IPS-NIHi7 (cell line): Measurements from ENCODE around the gene NBEAL1.
"Not testable (repeated sequence)": the region's sequence is repeated elsewhere in the genome, so short reads cannot be mapped to it uniquely, and the experiment has no call there.

ENCODE experiments used
- DNase-seq: peaks from one replicate; pipeline ENCODE4 v3.0.0; 2012; ENCODE audit warnings: mixed read lengths; ENCODE audit errors: extremely low spot score

The NBEAL1 gene

DNA sequence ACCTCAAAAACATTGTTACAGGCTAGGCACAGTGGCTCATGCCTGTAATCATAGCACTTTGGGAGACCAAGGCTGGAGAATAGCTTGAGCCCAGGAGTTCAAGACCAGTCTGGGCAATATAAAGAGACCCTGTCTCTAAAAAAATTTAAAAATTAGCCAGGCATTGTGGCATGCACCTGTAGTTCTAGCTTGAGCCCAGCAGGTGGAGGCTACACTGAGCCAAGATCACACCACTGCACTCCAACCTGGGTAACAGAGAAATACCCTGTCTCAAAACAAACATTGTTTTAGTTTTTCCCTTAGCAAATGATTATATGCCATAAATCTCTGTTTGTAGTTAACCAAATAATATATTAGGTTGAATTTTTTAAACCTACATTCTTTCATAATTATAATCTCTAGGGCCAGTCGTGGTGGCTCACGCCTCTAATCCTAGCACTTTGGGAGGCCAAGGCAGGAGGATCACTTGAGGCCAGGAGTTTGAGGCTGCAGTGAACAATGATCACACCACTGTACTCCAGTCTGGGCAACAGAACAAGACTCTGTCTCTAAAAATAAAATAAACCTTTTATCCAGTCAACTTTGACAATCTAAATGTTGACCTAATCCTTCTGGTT lies 210.9 kb downstream of the NBEAL1 start:
- DNase-seq: no peak

DNA sequence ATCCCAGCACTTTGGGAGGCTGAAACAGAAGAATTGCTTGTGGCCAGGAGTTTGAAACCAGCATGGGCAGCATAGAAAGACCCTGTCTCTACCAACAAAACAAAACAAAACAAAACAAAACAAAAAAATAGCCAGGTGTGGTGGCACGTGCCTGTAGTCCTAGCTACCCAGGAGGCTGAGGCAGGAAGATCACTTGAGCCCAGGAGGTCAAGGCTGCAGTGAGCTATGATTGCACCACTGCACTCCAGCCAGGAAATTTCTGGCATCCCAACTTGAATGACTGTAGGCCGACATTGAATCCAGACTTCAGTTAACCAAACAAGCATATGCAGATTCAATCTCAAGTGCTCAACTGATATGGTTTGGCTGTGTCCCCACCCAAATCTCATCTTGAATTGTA lies 215.0 kb downstream of the NBEAL1 start:
- DNase-seq: not testable (repeated sequence)

DNA sequence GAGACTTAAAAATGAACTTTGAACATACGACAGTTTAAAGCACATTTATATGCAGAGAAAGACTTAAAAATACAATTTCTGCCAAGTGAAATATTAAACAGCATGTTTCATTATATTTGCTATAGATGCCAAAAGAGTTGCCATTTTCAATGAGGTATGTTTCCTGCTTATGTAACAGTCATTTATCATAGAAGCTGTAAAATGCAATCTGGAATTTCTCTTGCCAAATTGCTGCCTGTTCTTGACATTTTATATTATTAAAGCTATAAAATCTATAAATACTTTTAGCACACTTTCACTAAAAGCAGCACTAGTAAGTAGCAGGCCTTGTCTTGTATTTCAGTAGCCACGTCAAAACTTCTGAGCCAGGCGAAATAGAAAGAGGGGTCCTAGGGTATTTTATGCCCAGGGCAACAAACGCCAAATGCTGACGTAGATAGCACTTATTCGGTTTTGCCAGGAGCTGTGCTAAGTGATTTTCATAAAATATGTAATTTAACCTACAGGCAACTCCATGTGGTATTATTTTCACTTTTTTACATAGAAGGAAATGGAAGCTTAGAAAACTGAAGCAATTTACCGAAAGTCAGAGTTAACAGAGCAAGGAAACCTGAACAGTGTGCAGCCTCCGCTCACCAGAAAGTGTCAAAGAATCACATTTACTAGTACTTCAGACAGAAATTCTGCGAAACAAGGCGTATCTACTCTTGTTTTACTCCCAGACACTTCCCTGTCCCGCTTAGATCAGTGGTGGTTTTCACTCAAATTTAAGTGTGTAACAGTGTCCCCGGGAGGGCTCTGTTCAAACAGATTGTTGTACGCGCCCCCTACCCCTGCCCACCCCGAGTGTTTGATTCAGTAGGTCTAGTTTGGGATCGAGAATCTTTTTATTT lies 222.9 kb downstream of the NBEAL1 start:
- no peak for DNase-seq

DNA sequence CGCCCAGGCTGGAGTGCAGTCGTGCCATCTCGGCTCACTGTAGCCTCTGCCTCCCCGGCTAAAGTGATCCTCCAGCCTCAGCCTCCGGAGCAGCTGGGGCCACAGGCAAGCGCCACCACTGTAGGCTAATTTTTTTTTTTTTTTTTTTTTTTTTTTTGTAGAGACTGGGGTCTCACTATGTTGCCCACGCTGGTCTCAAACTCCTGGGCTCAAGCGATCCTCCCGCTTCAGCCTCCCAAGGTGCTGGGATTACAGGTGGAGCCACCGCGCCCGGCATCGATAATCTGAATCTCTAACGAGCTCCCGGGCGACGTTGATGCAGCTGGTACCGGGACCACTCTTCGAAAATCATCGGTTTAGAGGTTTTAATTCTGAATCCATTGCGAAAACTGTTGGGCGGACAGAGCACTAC lies 223.6 kb downstream of the NBEAL1 start:
- DNase-seq: no peak

DNA sequence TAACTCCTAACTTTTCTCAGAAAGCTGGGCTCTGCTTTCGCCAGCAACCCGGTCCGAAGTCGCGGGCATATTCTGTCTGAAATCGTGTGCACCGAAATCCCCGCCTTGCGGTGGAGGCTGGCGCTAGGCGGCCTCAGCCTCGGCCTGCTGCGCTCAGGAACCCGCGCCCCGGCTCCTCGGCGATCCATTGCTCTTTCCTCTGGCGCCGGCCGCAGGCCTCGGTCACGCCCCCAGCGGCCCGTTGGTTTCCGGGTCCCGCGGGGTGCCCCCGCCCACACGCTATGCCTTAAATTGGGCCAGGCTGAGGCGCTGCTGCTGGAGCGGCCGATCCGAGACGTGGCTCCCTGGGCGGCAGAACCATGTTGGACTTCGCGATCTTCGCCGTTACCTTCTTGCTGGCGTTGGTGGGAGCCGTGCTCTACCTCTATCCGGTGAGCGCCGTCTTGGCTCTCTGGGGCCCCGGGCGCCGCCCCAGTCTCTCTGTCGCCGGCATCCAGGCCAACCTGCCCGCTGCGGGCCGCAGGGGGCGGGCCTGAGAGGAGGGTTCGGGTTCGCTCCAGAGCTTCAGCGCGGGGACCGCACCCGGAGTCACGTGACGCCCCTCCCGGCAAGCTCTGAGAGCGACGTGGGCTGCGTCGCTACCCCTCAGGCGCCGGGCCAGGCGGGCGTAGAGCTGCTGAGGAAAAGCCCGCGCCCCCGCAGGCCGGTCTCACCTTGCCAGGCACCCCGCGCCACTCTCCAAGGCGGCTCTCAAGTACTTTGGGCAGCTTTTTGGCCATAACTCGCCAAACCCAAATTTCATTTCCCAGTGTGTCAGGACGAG lies 224.2 kb downstream of the NBEAL1 start, which contains the start of gene CYP20A1:
TSS of gene CYP20A1 (plus strand) at position 315 of the 823 bp plus-strand sequence. CDS start at position 360, 45 bp downstream.
- DNase-seq: peak; percentile 96

DNA sequence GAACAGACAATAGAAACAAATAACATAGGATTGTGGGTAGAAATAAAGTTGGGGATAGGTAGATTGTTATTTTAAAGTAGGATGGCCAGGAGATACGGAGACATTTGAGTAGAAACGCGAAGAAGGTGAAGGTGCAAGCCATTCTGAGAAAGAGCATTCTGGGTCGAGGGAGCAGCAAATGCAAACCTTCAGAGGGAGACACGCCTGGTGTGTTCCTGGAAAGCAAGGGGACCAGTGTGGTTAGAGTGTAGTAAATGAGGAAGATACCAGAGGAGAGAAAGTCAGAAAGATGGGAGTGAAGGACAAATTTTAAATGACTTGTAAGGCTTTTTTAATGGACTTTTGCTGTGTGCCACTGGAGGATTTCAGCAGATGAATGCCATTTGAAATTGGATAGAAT lies 225.8 kb downstream of the NBEAL1 start:
- no peak for DNase-seq

DNA sequence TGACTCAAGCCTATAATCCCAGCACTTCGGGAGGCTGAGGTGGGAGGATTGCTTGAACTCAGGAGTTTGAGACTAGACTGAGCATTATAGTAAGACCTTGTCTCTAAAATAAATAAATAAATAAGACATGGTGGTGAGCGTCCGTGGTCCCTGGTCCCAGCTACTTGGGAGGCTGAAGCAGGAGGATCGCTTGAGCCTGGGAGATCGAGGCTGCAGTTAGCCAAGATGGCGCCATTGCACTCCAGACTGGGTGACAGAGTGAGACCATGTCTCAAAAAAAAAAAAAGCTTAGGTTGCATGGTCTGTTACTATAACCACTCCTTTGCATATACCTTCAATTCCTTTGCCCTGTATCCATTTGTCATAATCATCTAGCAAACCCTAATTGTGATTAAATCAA lies 227.8 kb downstream of the NBEAL1 start:
- no peak for DNase-seq

DNA sequence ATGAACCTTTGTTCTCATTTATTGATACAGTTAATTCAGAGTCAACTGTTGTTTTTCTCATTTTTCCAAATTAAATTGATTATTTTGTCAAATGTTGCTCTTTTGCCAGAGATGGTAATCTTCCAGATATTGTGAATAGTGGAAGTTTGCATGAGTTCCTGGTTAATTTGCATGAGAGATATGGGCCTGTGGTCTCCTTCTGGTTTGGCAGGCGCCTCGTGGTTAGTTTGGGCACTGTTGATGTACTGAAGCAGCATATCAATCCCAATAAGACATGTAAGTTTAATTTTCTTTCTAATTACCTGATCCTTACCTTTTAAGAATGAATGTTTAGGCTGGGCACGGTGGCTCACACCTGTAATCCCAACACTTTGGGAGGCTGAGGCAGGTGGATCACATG lies 232.0 kb downstream of the NBEAL1 start:
- DNase-seq: no peak

DNA sequence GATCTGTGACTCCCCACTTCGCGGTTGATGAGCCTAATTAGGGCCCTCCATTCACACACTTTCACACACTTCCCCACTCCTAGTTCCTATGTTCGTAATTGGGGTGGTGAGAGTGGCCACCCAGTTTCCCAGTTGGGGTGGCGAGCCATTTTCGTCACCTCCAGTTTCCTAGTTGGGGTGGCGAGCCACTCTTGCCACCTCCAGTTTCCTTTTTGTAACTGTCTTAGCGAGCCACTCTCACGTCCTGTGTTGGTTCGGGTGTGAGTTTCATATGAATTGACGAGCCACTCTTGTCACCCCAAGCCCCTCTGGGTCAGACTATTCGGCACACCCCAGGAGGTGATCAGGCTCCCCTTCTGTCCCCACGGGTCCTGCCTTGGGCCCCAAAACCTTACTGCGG lies 238.1 kb downstream of the NBEAL1 start:
- DNase-seq: no peak

DNA sequence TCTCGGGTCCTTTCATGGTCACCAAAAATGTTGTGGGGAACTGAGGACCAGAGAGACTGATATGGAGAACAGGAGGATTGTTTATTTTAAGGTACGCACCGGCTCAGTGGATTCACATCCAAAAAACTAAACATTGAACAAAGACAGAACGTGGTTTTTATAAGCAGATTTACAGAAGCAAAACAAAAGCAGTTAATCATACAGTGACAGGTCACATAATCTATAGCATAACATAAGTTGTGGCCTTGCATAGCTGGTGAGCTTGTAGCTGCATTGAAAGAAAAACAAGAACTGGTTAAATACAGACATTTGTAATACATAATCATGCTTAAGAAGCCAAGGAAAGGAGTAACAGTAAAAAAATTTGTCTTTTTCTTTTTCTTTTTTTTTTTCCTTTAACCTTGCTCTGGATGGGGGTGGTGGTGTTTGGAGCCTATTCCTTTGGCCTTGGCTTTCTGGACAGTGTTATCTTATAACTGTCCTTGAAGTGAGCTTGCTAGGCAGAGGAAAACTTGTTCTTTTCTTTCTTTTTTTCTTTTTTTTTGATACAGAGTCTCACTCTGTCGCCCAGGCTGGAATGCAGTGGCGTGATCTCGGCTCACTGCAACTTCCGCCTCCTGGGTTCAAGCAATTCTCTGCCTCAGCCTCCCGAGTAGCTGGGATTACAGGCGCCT lies 238.9 kb downstream of the NBEAL1 start:
- DNase-seq: not testable (repeated sequence)

DNA sequence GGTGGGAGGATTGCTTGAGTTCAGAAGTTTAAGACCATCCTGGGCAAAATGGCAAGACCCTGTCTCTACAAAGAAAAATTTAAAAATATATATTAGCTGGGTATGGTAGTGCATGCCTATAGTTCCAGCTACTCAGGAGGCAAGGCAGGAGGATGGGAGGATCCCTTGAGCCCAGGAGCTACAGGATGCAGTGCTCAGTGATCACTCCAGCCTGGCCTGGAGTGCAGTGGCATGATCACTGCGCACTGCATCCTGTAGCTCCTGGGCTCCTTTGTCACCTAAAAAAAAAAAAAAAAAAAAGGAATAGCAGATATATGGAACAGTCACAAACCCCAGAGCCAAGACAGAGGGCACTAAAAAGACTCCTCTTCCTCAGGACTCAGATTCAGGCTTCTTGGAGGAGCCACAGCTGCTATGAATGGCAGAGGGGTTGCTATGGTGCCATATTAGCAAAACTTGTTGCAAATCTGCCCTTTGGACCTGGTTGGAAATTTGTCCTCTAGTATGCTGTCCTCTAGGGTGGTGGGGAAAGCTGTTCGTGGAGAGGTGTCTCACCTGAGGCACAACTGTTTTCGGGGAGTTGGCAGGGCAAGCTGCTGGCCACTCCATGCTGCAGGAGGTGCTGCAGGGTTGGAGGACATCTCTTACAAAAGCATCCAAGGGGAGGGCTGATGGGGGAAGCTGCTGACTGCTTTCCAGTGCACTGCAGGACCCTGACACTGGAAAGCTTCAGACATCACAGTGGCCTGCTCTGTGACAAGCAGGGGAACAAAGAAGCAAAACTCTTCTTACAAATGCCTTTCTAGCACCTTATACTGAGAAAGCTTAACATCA lies 246.9 kb downstream of the NBEAL1 start:
- DNase-seq: peak; percentile 24
